Measurements from ENCODE around the gene RNF213. TPM values are rescaled to one million over a fixed set of nuclear protein-coding genes. Genes with fewer than 3 reads are reported as not detected.

Gene RNF213
- total and polyA plus RNA-seq, 2 of the 8 experiments (the other 6 are each of a cell fraction or from before 2014, with no cell fraction given): 33.8 to 62.8 TPM

- Histone ChIP-seq H3K4me1 (replicated peaks in 1 of 4; ENCODE audit: control insufficient read depth in 3 of 4, insufficient read depth in 4 of 4, low read length in 3 of 4) (peaks cover 0 to 21% (median 11%) of the 10 kb centered on the region in 4 experiments; a peak in 6 of 7 replicates), H4K8ac (ENCODE audit: extremely low read depth, insufficient read depth, low read length) (no peak overlapping the region), H3K4ac (replicated peaks; ENCODE audit: insufficient read length, low read depth, low read length) (no peak overlapping the region), H3K4me3 (ENCODE audit: extremely low read depth in 1 of 4, insufficient read depth in 2 of 4, low read depth in 3 of 4, low read length in 4 of 4) (no peak overlapping the region), H3K27me3 (replicated peaks in 1 of 4; ENCODE audit: control insufficient read depth in 3 of 4, extremely low read depth in 1 of 4, insufficient read depth in 3 of 4, low read length in 3 of 4) (no peaks in the 10 kb centered on the region; a peak in 1 of 7 replicates), H3K23ac (ENCODE audit: insufficient read length) (no peak overlapping the region), H2AK5ac (ENCODE audit: low read depth, low read length) (no peak overlapping the region), H4K91ac (replicated peaks; ENCODE audit: insufficient read length, low read length) (no peak overlapping the region), H2BK5ac (ENCODE audit: low read depth, low read length) (no peak overlapping the region), H4K20me1 (replicated peaks in 1 of 2; ENCODE audit: control insufficient read depth in 1 of 2, insufficient read depth in 2 of 2, low read length in 2 of 2) (peaks cover 2 to 4% of the 10 kb centered on the region in 2 experiments), H2AFZ (ENCODE audit: low read length) (no peak overlapping the region), H3K56ac (replicated peaks; ENCODE audit: insufficient read length, low read depth, low read length) (no peak overlapping the region), H3K4me2 (ENCODE audit: insufficient read depth in 1 of 2, low read depth in 2 of 2, low read length in 2 of 2) (no peak overlapping the region), H3K23me2 (ENCODE audit: low read depth, low read length) (peaks cover 10% of the 10 kb centered on the region; the same call in 1 of the 2 replicates), H2BK120ac (replicated peaks; ENCODE audit: low read depth, low read length) (no peak overlapping the region), H3K14ac (ENCODE audit: insufficient read length) (no peak overlapping the region), H3K79me1 (ENCODE audit: low read depth, low read length) (peaks cover 2% of the 10 kb centered on the region; the same call in 1 of the 2 replicates), H2BK20ac (ENCODE audit: low read length) (no peak overlapping the region), H4K5ac (ENCODE audit: insufficient read length, low read depth, low read length) (no peak overlapping the region), H3K18ac (ENCODE audit: extremely low read depth, low read length) (no peak overlapping the region), H3K36me3 (ENCODE audit: control insufficient read depth in 2 of 4, insufficient read depth in 4 of 4, low read length in 3 of 4) (no peaks in the 10 kb centered on the region), H3K79me2 (ENCODE audit: control insufficient read depth in 1 of 2, insufficient read depth in 2 of 2, low read length in 2 of 2) (no peaks in the 10 kb centered on the region), H3K9ac (replicated peaks in 1 of 4; ENCODE audit: extremely low read depth in 1 of 4, low read depth in 3 of 4, low read length in 3 of 4) (no peak overlapping the region), H2BK12ac (ENCODE audit: low read depth, low read length) (no peak overlapping the region), H3K27ac (ENCODE audit: low read depth, low read length) (no peak overlapping the region), H2BK15ac (ENCODE audit: low read length) (no peak overlapping the region), H3K9me3 (ENCODE audit: insufficient read depth in 2 of 2, low read depth in 1 of 2, low read length in 1 of 2) (no peaks in the 10 kb centered on the region)
- DNase-seq (ENCODE audit: low read depth in 1 of 2, low spot score in 2 of 2) (no peak), FAIRE-seq (no peak)
- no peak for TF ChIP-seq NRF1 (IDR thresholded peaks at IDR 0.05; ENCODE audit: low read depth, low read length)
- no peak for TF ChIP-seq BACH1 (IDR thresholded peaks at IDR 0.05; ENCODE audit: low read length)
- no peak for TF ChIP-seq KDM5A (IDR thresholded peaks at IDR 0.05; ENCODE audit: low read length)
- no peak for TF ChIP-seq SP4 (IDR thresholded peaks at IDR 0.05; ENCODE audit: low read length)
- no peak for TF ChIP-seq HDAC2 (IDR thresholded peaks at IDR 0.05; ENCODE audit: borderline replicate concordance in 1 of 2, low read depth in 2 of 2, low read length in 2 of 2)
- TF ChIP-seq CTCF (IDR thresholded peaks at IDR 0.05; ENCODE audit: control extremely low read depth in 1 of 3, insufficient read depth in 1 of 3, low read depth in 1 of 3, low read length in 3 of 3): no peak
- no peak for TF ChIP-seq SRF (IDR thresholded peaks at IDR 0.05; ENCODE audit: low read depth, low read length)
- ChIA-PET POLR2A (ENCODE audit: partially characterized antibody) (no interaction called here), CTCF (ENCODE audit: partially characterized antibody) (no interaction called here)
- WGBS, 2 experiments (ENCODE audit: extremely low coverage in 1 of 2, insufficient coverage in 1 of 2, insufficient read length in 1 of 2, insufficient replicate concordance in 2 of 2, low coverage in 1 of 2, low lambda C conversion rate in 2 of 2, missing lambda C conversion rate in 1 of 2): 91% methylated on average over 18 of the region's 18 CpGs; no CpG with 5 or more reads in 1 of the 2 experiments
Observed at GRCh38 chr17:80223142-80223815, 37.4 kb upstream of the RNF213 start.

Data from H1 (cell line).